Activated CD4-positive, alpha-beta T cell treated with anti-CD3 and anti-CD28 coated beads for 36 hours (primary cell): Measurements from ENCODE around the gene SMPD3. TPM values are rescaled to one million over a fixed set of nuclear protein-coding genes. Genes with fewer than 3 reads are reported as not detected.

Experiments used
- ATAC-seq: fragments of 200-7000 bp; cut with Tn5 transposase; one replicate; pipeline ENCODE4 v1.10.0; 2021; ENCODE audit warnings: mild to moderate bottlenecking, moderate library complexity
- CTCF ChIA-PET: fragments of 350-600 bp; sonication (Branson Sonifier 250); formaldehyde crosslinking; loops from one replicate; lab custom pipeline; 2021; ENCODE audit warnings: antibody characterized with exemption; lab: Charles Lee
- POLR2A ChIA-PET: fragments of 350-600 bp; sonication (Branson Sonifier 250); formaldehyde crosslinking; loops from one replicate; lab custom pipeline; 2021; ENCODE audit warnings: antibody characterized with exemption, inconsistent platforms; lab: Charles Lee
- DNase-seq: peaks from one replicate; pipeline ENCODE4 v3.0.0-alpha.2; 2020
- H3K27ac Mint-ChIP-seq: one replicate; pipeline ENCODE4 v1.8.0; 2021; ENCODE audit warnings: mixed read lengths
- H3K27me3 Mint-ChIP-seq: one replicate; pipeline ENCODE4 v1.8.0; 2021; ENCODE audit warnings: mixed read lengths
- H3K36me3 Mint-ChIP-seq: one replicate; pipeline ENCODE4 v1.8.0; 2021; ENCODE audit warnings: low read depth, mixed read lengths
- H3K4me1 Mint-ChIP-seq: one replicate; pipeline ENCODE4 v1.8.0; 2021; ENCODE audit warnings: mixed read lengths
- H3K4me3 Mint-ChIP-seq: one replicate; pipeline ENCODE4 v1.8.0; 2021; ENCODE audit warnings: mild to moderate bottlenecking, moderate library complexity, mixed read lengths
- H3K9me3 Mint-ChIP-seq: one replicate; pipeline ENCODE4 v1.8.0; 2021; ENCODE audit warnings: low read depth, mixed read lengths
- intact Hi-C, 2 experiments: fragments of 100-400 bp; cut with DNase I in 1 of 2; cut with micrococcal nuclease in 1 of 2; formaldehyde crosslinking; loops; one replicate each; pipeline versions ENCODE4 v1.14.2 to v1.15.1; 2022 to 2024; cut with DNase I, micrococcal nuclease
- total RNA-seq, 2 experiments: library from RNA; stranded (reverse); gene quantifications; one replicate each; pipeline ENCODE4 v1.2.3, GENCODE V29; 2021

The SMPD3 gene
- total RNA-seq, 2 experiments from 2014 or later: 0.07 to 0.37 TPM

GRCh38 chr16:68417711-68418301, 30.5 kb downstream of the SMPD3 start:
- DNase-seq: peak; percentile 85
- ChIA-PET CTCF (interaction anchor here (0.7 to 5.9 kb wide), 8 partner anchors 11 to 111 kb away, joined by 3 to 20 read pairs (median 4); no protein-coding TSS in a partner anchor), POLR2A (interaction anchor here (0.7 to 1.4 kb wide), 2 partner anchors 17 to 922 kb away, joined by 4 read pairs; partner anchors contain the start of genes COG8 and NIP7)
- peak; percentile 91 for ATAC-seq
- Mint-ChIP-seq H3K4me1 (peaks cover 59% of the 10 kb centered on the region), H3K27me3 (no peaks in the 10 kb centered on the region), H3K27ac (peak overlapping the region; percentile 88), H3K36me3 (no peaks in the 10 kb centered on the region), H3K4me3 (peak overlapping the region; percentile 67), H3K9me3 (no peaks in the 10 kb centered on the region)
- intact Hi-C loops: loop anchor here (1.0 to 5.0 kb wide), 3 partner anchors 30 to 339 kb away; partner anchors contain the start of gene SMPD3 (in 2 of the 2)

GRCh38 chr16:68416057-68417046, 32.0 kb downstream of the SMPD3 start:
- ATAC-seq (no peak), DNase-seq (no peak)
- H3K27ac Mint-ChIP-seq: peak overlapping the region; percentile 34
- ChIA-PET POLR2A (interaction anchor here (0.6 to 1.4 kb wide), 2 partner anchors 16 to 196 kb away, joined by 4 read pairs; no protein-coding TSS in a partner anchor), CTCF (interaction anchor here (0.5 to 5.9 kb wide), 13 partner anchors 10 to 561 kb away, joined by 3 to 20 read pairs (median 3); no protein-coding TSS in a partner anchor)
- H3K4me3 Mint-ChIP-seq: no peak overlapping the region
- no peaks in the 10 kb centered on the region for H3K9me3 Mint-ChIP-seq
- H3K4me1 Mint-ChIP-seq: peaks cover 51% of the 10 kb centered on the region
- intact Hi-C loops: loop anchor here in 1 of 2 experiments (5.0 kb wide), 1 partner anchor 341 kb away; no protein-coding TSS in a partner anchor
- H3K27me3 Mint-ChIP-seq: no peaks in the 10 kb centered on the region
- H3K36me3 Mint-ChIP-seq: no peaks in the 10 kb centered on the region

- no peak overlapping the region for H3K4me3 Mint-ChIP-seq
- no peaks in the 10 kb centered on the region for H3K9me3 Mint-ChIP-seq
- no peaks in the 10 kb centered on the region for H3K27me3 Mint-ChIP-seq
- ChIA-PET POLR2A (no interaction called here), CTCF (interaction anchor here (1.3 kb wide), 1 partner anchor 22 kb away, joined by 3 read pairs; no protein-coding TSS in a partner anchor)
- no peaks in the 10 kb centered on the region for H3K36me3 Mint-ChIP-seq
- DNase-seq: no peak
- no peak for ATAC-seq
- peak overlapping the region; percentile 14 for H3K27ac Mint-ChIP-seq
- peaks cover 43% of the 10 kb centered on the region for H3K4me1 Mint-ChIP-seq
- intact Hi-C loops: no loop called here
Observed at GRCh38 chr16:68414581-68414980, 33.7 kb downstream of the SMPD3 start.

GRCh38 chr16:68412061-68412460, 36.2 kb downstream of the SMPD3 start:
- no peak for DNase-seq
- ChIA-PET POLR2A (no interaction called here), CTCF (interaction anchor here (1.0 kb wide), 1 partner anchor 15 kb away, joined by 3 read pairs; no protein-coding TSS in a partner anchor)
- intact Hi-C loops: no loop called here
- H3K4me3 Mint-ChIP-seq: no peak overlapping the region
- H3K36me3 Mint-ChIP-seq: no peaks in the 10 kb centered on the region
- H3K4me1 Mint-ChIP-seq: peaks cover 18% of the 10 kb centered on the region
- no peak overlapping the region for H3K27ac Mint-ChIP-seq
- H3K9me3 Mint-ChIP-seq: no peaks in the 10 kb centered on the region
- no peak for ATAC-seq
- H3K27me3 Mint-ChIP-seq: no peaks in the 10 kb centered on the region

- ATAC-seq (no peak), DNase-seq (no peak)
- ChIA-PET POLR2A (no interaction called here), CTCF (no interaction called here)
- H3K4me3 Mint-ChIP-seq: no peak overlapping the region
- peaks cover 2% of the 10 kb centered on the region for H3K27me3 Mint-ChIP-seq
- no peaks in the 10 kb centered on the region for H3K36me3 Mint-ChIP-seq
- no peaks in the 10 kb centered on the region for H3K9me3 Mint-ChIP-seq
- intact Hi-C loops: no loop called here
- peaks cover 8% of the 10 kb centered on the region for H3K4me1 Mint-ChIP-seq
- no peak overlapping the region for H3K27ac Mint-ChIP-seq
Observed at GRCh38 chr16:68411086-68411485, 37.2 kb downstream of the SMPD3 start.

- POLR2A ChIA-PET: no interaction called here
- H3K4me3 Mint-ChIP-seq: no peak overlapping the region
- ATAC-seq: no peak
Observed at GRCh38 chr16:68408967-68409366, 39.3 kb downstream of the SMPD3 start.

GRCh38 chr16:68408428-68408827, 39.9 kb downstream of the SMPD3 start:
- intact Hi-C loops: no loop called here
- CTCF ChIA-PET: interaction anchor here (0.6 to 3.5 kb wide), 6 partner anchors 9 to 319 kb away, joined by 3 to 20 read pairs (median 8); no protein-coding TSS in a partner anchor

More at GRCh38 chr16:68408967-68409366, 39.3 kb downstream of the SMPD3 start:
- no peaks in the 10 kb centered on the region for H3K9me3 Mint-ChIP-seq
- H3K36me3 Mint-ChIP-seq: no peaks in the 10 kb centered on the region
- peaks cover 2% of the 10 kb centered on the region for H3K27me3 Mint-ChIP-seq
- no peak for DNase-seq
- no peak overlapping the region for H3K27ac Mint-ChIP-seq
- H3K4me1 Mint-ChIP-seq: no peaks in the 10 kb centered on the region
- intact Hi-C loops: no loop called here
- CTCF ChIA-PET: interaction anchor here (0.6 to 3.5 kb wide), 3 partner anchors 12 to 318 kb away, joined by 3 to 15 read pairs (median 7); no protein-coding TSS in a partner anchor

GRCh38 chr16:68406458-68407152, 41.7 kb downstream of the SMPD3 start:
- H3K27ac Mint-ChIP-seq: no peak overlapping the region
- H3K36me3 Mint-ChIP-seq: no peaks in the 10 kb centered on the region
- H3K4me3 Mint-ChIP-seq: no peak overlapping the region
- no peak for ATAC-seq
- ChIA-PET CTCF (interaction anchor here (0.9 to 3.5 kb wide), 6 partner anchors 10 to 272 kb away, joined by 3 to 20 read pairs (median 5); no protein-coding TSS in a partner anchor), POLR2A (interaction anchor here (0.8 kb wide), 1 partner anchor 13 kb away, joined by 3 read pairs; no protein-coding TSS in a partner anchor)
- intact Hi-C loops: no loop called here
- DNase-seq: no peak
- peaks cover 5% of the 10 kb centered on the region for H3K4me1 Mint-ChIP-seq
- H3K9me3 Mint-ChIP-seq: no peaks in the 10 kb centered on the region
- H3K27me3 Mint-ChIP-seq: peaks cover 2% of the 10 kb centered on the region

More at GRCh38 chr16:68408428-68408827, 39.9 kb downstream of the SMPD3 start:
- POLR2A ChIA-PET: no interaction called here
- no peaks in the 10 kb centered on the region for H3K4me1 Mint-ChIP-seq
- DNase-seq: no peak
- no peak overlapping the region for H3K27ac Mint-ChIP-seq
- H3K9me3 Mint-ChIP-seq: no peaks in the 10 kb centered on the region
- H3K27me3 Mint-ChIP-seq: peaks cover 2% of the 10 kb centered on the region
- no peak overlapping the region for H3K4me3 Mint-ChIP-seq
- no peak for ATAC-seq
- no peaks in the 10 kb centered on the region for H3K36me3 Mint-ChIP-seq

GRCh38 chr16:68404736-68405345, 43.5 kb downstream of the SMPD3 start:
- ATAC-seq: no peak
- H3K27ac Mint-ChIP-seq: no peak overlapping the region
- POLR2A ChIA-PET: no interaction called here
- CTCF ChIA-PET: interaction anchor here (1.4 to 3.4 kb wide), 2 partner anchors 10 to 13 kb away, joined by 3 to 20 read pairs; no protein-coding TSS in a partner anchor
- H3K4me1 Mint-ChIP-seq: peaks cover 18% of the 10 kb centered on the region
- intact Hi-C loops: no loop called here
- H3K27me3 Mint-ChIP-seq: peaks cover 2% of the 10 kb centered on the region
- no peaks in the 10 kb centered on the region for H3K9me3 Mint-ChIP-seq
- no peak for DNase-seq
- H3K36me3 Mint-ChIP-seq: no peaks in the 10 kb centered on the region
- no peak overlapping the region for H3K4me3 Mint-ChIP-seq

GRCh38 chr16:68403704-68404103, 44.6 kb downstream of the SMPD3 start:
- no peak for ATAC-seq
- no peak overlapping the region for H3K4me3 Mint-ChIP-seq
- CTCF ChIA-PET: interaction anchor here (0.6 to 1.4 kb wide), 4 partner anchors 9 to 107 kb away, joined by 3 read pairs; no protein-coding TSS in a partner anchor
- no peaks in the 10 kb centered on the region for H3K36me3 Mint-ChIP-seq
- POLR2A ChIA-PET: no interaction called here
- H3K27me3 Mint-ChIP-seq: peaks cover 2% of the 10 kb centered on the region
- H3K9me3 Mint-ChIP-seq: no peaks in the 10 kb centered on the region
- intact Hi-C loops: no loop called here
- H3K4me1 Mint-ChIP-seq: peaks cover 18% of the 10 kb centered on the region
- no peak overlapping the region for H3K27ac Mint-ChIP-seq
- no peak for DNase-seq
